Tibial artery (tissue), 4 donors: ENCODE data around the gene AGBL1.

Experiments used
- DNase-seq, 2 donors: peaks; one replicate each; pipeline ENCODE4 v3.0.0-alpha.2; 2019
- H3K27ac ChIP-seq, 2 donors: fragments of 200-600 bp; sonication (generic) in 1 of 2; 1 replicate in 1 of 2; 2 replicates in 1 of 2; pipeline ENCODE4 v1.5.1; 2018 to 2019; ENCODE audit warnings: mild to moderate bottlenecking in 1 of 2
- H3K27me3 ChIP-seq, 2 donors: fragments of 200-600 bp; sonication (generic) in 1 of 2; one replicate each; pipeline versions ENCODE4 v1.5.1 to v1.6.0; 2016 to 2019
- H3K36me3 ChIP-seq, 3 donors: fragments of 200-600 bp; sonication (generic) in 2 of 3; one replicate each; pipeline ENCODE4 v1.5.1; 2016 to 2019; ENCODE audit warnings: mild to moderate bottlenecking in 2 of 3
- H3K4me1 ChIP-seq, 4 donors: fragments of 200-600 bp; sonication (generic) in 2 of 4; 1 replicate in 3 of 4; 2 replicates in 1 of 4; pipeline ENCODE4 v1.5.1; 2016 to 2019
- H3K4me3 ChIP-seq, 2 donors: fragments of 200-600 bp; sonication (generic) in 1 of 2; 1 replicate in 1 of 2; 2 replicates in 1 of 2; pipeline ENCODE4 v1.5.1; 2018 to 2019; ENCODE audit warnings: mild to moderate bottlenecking in 2 of 2
- H3K9me3 ChIP-seq, 3 donors: fragments of 200-600 bp; sonication (generic) in 1 of 3; one replicate each; pipeline ENCODE4 v1.5.1; 2016 to 2019
- intact Hi-C: fragments of 100-400 bp; cut with DNase I; formaldehyde crosslinking; loops from one replicate; pipeline ENCODE4 v1.15.0; 2023; ENCODE audit warnings: low total_unique reads
- TF ChIP-seq, protein P1 (sequence below), 2 experiments: fragments of 200-600 bp in 1 of 2; fragments of 450-650 bp in 1 of 2; IDR thresholded peaks; one replicate each; pipeline ENCODE4 v1.5.1; 2017 to 2019; ENCODE audit warnings: antibody characterized with exemption in 2 of 2, mild to moderate bottlenecking in 1 of 2, moderate library complexity in 1 of 2

Gene AGBL1

GRCh38 chr15:86620641-86621349 lies 541.1 kb downstream of the AGBL1 start:
- Histone ChIP-seq H3K4me1 (peaks cover 0 to 8% (median 0%) of the 10 kb centered on the region in 4 donors), H3K4me3 (no peak overlapping the region), H3K36me3 (no peaks in the 10 kb centered on the region), H3K27ac (no peak overlapping the region), H3K9me3 (no peaks in the 10 kb centered on the region), H3K27me3 (no peaks in the 10 kb centered on the region)
- TF ChIP-seq, protein P1, sequence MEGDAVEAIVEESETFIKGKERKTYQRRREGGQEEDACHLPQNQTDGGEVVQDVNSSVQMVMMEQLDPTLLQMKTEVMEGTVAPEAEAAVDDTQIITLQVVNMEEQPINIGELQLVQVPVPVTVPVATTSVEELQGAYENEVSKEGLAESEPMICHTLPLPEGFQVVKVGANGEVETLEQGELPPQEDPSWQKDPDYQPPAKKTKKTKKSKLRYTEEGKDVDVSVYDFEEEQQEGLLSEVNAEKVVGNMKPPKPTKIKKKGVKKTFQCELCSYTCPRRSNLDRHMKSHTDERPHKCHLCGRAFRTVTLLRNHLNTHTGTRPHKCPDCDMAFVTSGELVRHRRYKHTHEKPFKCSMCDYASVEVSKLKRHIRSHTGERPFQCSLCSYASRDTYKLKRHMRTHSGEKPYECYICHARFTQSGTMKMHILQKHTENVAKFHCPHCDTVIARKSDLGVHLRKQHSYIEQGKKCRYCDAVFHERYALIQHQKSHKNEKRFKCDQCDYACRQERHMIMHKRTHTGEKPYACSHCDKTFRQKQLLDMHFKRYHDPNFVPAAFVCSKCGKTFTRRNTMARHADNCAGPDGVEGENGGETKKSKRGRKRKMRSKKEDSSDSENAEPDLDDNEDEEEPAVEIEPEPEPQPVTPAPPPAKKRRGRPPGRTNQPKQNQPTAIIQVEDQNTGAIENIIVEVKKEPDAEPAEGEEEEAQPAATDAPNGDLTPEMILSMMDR (IDR thresholded peaks at IDR 0.05) = no peak
- intact Hi-C loops = no loop called here
- no peak for DNase-seq

DNA sequence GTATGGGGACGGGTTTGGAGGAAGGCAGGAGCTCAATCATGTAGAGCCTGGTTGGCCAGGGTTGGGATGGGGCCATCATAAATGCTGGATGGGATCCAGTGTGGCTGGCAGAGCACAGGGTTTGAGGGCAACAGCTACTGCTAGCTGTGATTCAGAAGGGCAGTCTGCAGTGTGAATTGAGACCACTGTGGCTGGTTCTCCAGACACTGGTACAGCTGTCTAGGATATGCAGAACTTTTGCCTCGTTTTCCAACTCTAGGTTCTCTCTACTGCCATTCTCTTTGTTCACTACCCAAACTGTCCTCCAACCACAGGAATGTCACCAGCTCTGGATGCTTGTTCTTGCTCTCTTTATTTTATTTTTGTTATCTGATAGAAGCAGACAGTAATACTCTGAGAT lies 543.6 kb downstream of the AGBL1 start:
- Histone ChIP-seq H3K27ac (no peak overlapping the region), H3K4me1 (peaks cover 0 to 8% (median 0%) of the 10 kb centered on the region in 4 donors), H3K36me3 (no peaks in the 10 kb centered on the region), H3K27me3 (no peaks in the 10 kb centered on the region), H3K9me3 (no peaks in the 10 kb centered on the region), H3K4me3 (no peak overlapping the region)
- no peak for DNase-seq
- intact Hi-C loops = no loop called here
- TF ChIP-seq, protein P1 (IDR thresholded peaks at IDR 0.05) = no peak

- H3K4me3 ChIP-seq = no peak overlapping the region
Measured at GRCh38 chr15:86624261-86625036, 544.8 kb downstream of the AGBL1 start.

GRCh38 chr15:86629409-86630356 lies 550.0 kb downstream of the AGBL1 start:
- H3K9me3 ChIP-seq = no peaks in the 10 kb centered on the region
- intact Hi-C loops = no loop called here
- H3K27ac ChIP-seq = no peak overlapping the region
- no peak overlapping the region for H3K4me3 ChIP-seq
- no peaks in the 10 kb centered on the region for H3K36me3 ChIP-seq
- no peak for DNase-seq
- H3K27me3 ChIP-seq = no peaks in the 10 kb centered on the region
- peaks cover 0 to 4% (median 0%) of the 10 kb centered on the region in 4 donors for H3K4me1 ChIP-seq
- TF ChIP-seq, protein P1 (IDR thresholded peaks at IDR 0.05) = no peak

More at GRCh38 chr15:86624261-86625036, 544.8 kb downstream of the AGBL1 start:
- peak; percentile 29 to 66 for DNase-seq
- H3K27me3 ChIP-seq = no peaks in the 10 kb centered on the region
- TF ChIP-seq, protein P1 (IDR thresholded peaks at IDR 0.05) = peak in 1 of 2 experiments; percentile 7
- intact Hi-C loops = no loop called here
- no peaks in the 10 kb centered on the region for H3K9me3 ChIP-seq
- H3K36me3 ChIP-seq = no peaks in the 10 kb centered on the region
- H3K27ac ChIP-seq = no peak overlapping the region
- peaks cover 0 to 8% (median 0%) of the 10 kb centered on the region in 4 donors for H3K4me1 ChIP-seq

DNA sequence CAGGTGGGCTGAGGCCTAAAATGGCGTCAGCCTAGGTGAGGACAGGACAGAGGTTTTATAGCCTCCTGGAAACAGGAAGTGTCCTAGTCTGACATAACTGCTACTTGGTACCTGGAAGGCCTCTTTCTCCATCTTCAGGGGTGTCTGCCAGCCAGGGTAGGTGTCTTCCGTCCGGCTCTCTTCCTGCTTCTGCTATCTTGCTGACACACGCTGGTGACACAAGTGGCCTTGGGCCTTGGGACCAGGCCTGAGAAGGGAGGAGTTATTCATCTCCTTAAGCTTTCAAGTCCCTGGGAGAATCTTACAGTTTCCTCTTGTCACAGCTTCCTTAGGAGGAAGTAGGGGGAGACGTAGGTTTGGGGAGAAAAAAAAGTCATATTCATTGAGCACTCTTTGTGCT lies 551.3 kb downstream of the AGBL1 start:
- Histone ChIP-seq H3K4me1 (no peaks in the 10 kb centered on the region), H3K9me3 (no peaks in the 10 kb centered on the region), H3K36me3 (no peaks in the 10 kb centered on the region), H3K4me3 (no peak overlapping the region), H3K27ac (no peak overlapping the region), H3K27me3 (no peaks in the 10 kb centered on the region)
- intact Hi-C loops = no loop called here
- no peak for DNase-seq
- TF ChIP-seq, protein P1 (IDR thresholded peaks at IDR 0.05) = no peak
